GM19397 (cell line): ENCODE data around the gene TSACC.
"Not testable (repeated sequence)": the region's sequence is repeated elsewhere in the genome, so short reads cannot be mapped to it uniquely, and the experiment has no call there.

Source experiments
- ATAC-seq: cut with Tn5 transposase; IDR thresholded peaks from one replicate; pipeline ENCODE4 v1.9.1; 2021; ENCODE audit warnings: mild to moderate bottlenecking, moderate library complexity; ENCODE audit not compliant: unreplicated experiment

Gene TSACC

DNA sequence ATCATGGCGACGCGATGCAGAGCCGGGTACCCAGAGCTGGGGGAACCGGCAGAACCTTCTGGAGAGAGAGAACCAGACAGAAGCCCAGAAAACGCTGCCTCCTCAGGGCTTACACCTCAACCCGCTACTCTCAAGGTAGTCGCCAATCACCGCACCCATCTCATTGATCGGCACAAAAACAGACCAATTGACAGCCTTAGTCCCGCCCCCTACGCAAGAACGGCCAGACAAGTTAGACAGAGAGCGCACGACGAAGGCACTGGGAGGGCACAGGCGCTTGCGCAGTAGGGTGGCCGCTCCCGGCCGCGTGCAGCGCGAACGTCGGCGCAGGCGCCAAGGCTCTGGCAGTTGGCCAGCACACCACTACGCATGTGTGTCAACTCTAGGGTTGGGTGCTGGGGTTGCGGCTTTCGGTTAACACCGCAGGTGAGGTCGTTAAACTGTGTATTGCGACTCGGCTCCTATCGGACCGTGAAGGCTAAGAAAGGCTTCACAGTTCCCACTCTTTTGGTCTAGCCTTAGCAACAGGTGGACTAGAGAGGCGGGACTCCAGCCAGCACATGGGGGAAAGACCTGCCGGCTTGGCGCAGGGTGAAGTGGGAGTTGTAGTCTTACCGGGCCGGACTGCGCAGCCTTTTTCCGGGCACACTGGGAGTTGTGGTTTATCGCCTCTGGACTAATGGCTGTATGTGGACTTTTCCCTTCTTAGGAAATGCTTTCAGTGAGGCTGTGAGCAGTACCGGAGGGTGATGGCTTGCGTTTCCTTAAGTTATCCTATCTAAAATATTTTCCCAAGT, at the start of gene TSACC, which contains the start of gene CCT3:
Gene TSACC, plus strand, starts transcription at position 347 of the 797 bp plus-strand sequence. CDS start 1,232 bp downstream, outside the sequence.
Gene CCT3, minus strand, starts transcription at position 113 of the 797 bp plus-strand sequence. Its CDS starts 108 bp downstream, at position 5.
- peak; percentile 92 for ATAC-seq

DNA sequence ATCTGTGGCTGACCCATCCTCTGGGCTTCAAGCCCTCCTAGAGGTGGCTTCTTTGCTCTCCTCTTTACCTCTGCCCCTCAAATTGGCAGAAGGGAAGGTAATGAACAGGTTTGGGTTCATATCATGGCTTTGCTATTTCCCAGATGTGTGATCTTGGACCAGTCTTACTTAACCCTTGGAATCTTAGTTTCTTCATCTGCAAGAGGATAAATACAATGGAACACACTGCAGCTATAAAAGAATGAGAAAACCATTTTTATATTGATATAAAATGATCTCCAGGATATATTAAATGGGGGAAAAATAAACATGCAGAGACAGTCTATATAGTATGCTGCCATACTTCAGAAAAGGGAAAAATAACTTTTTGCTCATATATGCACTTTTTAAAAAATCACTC, 48.5 kb upstream of the TSACC start:
- no peak for ATAC-seq

DNA sequence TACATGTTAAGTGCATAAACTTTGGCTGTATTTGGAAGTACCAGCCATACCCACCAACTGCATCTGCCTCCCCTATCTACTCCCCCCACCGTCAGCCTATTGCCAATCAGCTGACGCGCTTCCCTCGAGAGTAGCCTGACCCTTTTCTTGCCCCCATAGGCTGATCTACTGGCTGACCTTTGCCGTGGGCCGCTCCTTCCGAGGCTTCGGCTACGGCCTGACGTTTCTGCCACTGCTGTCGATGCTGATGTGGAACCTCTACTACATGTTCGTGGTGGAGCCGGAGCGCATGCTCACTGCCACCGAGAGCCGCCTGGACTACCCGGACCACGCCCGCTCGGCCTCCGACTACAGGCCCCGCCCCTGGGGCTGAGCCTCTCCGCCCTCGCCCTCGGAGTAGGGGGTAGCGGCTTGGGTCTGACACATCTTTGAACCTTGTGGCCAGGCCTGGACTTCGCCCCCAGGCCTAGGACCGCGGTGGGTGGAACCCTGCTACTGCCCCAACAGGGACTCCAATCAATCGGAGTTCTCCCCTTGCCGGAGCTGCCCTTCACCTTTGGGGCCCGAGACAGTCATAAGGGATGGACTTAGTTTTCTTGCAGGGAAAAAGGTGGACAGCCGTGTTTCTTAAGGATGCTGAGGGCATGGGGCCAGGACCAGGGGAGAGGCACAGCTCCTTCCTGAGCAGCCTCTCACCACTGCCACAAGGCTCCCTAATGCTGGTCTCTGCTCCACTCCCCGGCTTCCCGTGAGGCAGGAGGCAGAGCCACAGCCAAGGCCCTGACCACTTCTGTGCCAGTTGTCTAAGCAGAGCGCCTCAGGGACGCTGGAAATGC, 46.9 kb upstream of the TSACC start:
- no peak for ATAC-seq

DNA sequence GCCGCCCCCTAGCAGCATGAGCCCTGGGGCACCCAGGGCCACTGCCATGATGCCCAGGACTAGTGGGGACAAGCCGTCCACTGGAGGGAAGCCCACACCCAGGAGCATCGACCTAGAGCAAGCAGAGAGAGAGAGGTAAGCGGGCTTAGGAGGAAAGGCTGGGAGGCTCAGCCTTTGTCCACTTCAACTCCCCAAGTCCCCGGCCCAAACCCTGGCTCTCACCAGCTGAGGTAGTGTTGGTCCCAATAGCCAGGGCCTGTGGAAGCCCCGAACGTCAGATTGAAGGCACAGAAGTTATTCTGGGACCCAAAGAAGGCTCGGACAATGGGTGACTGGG, 45.3 kb upstream of the TSACC start:
- ATAC-seq = no peak

DNA sequence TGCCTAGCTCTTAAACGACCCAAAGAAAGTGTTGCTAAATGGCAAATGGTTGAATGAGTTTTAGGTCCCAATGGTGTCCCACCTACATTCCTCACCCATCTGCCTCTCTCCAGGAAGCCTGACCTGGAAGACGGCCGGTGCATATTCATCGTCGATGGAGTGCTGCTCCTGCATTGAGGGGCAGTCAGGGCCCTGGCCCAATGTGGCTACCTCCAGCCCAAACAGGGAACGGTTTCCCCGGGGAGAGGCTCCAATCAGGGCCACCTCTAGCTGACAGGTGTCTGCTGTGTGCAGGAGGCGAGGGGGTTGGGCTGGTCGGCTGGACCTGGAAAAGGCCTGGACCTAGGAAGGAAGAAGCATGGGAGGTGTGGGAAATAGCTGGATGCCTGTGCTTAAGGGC, 44.4 kb upstream of the TSACC start:
- ATAC-seq = no peak

DNA sequence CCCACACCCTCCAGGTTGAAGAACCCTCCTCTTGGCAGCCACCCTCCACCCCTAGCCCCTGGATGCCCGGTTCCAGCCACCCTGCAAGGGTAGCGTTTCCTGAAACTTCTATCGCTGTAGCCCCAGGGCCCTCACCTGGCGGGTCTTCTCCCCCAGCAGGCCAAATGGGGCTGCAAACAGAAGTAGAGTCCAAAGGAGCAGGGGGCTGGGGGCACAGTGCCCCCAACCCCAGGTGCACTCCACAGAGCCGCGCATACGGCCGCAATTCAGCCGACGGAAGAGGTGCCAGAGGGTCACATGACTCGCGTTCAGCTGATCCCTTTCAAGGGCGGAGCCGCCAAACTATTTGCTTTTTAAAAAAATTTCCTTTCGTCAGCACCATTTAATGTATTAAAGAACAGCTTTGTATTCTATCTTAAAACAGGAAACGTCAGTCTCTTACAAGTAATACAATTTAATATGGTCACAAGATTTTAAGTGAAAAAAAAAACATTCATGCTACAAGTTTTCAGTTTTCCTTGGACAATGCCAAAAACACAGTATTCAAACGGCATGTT, 42.9 kb upstream of the TSACC start, which contains the start of gene GLMP:
Gene GLMP, minus strand, starts transcription at position 289 of the 557 bp plus-strand sequence. Its CDS starts 34 bp downstream, at position 255.
- peak; percentile 50 for ATAC-seq

DNA sequence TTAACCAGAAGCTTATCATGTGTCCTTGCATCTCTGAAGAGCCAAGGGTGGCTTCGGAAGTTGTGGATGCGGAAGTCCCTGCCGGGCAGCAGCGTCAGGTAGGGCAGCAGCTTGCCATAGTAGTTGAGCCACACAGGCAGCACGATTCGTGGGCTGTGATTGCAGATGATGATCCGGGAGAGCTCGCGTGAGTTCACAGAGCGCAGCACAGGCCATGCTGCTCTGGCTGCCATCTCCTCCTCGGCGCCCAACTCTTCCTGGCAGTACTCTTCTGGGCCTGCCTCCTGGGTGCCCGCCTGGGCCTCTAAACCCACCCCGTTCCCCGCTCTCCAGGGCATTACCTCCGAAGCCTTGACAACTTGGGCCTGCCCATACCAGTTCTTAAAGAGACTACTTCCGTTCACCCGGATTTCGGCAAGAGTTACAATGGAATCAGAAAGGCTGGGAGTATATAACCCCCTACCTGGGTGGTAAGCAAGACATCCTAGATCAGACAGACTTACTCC, 39.4 kb upstream of the TSACC start, which contains the start of gene VHLL:
Gene VHLL, minus strand, starts transcription at position 456 of the 506 bp plus-strand sequence. Its CDS starts 118 bp downstream, at position 338.
- no peak for ATAC-seq

DNA sequence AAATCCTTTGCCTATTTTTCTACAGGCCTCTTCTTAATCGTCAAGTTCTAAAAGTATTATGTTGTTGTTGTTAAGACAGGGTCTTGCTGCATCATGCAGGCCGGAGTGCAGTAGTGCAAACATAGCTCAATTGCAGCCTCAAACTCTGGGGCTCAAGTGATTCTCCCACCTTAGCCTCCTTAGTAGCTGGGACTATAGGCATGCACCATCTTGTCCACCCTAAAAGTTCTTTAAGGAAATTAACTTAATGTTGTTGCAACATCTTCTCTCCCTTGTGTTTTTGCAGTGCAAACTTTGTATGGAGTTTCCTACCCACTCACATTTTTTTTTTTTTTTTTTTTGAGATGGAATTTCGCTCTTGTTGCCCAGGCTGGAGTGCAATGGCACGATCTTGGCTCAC, 35.1 kb upstream of the TSACC start:
- no peak for ATAC-seq

DNA sequence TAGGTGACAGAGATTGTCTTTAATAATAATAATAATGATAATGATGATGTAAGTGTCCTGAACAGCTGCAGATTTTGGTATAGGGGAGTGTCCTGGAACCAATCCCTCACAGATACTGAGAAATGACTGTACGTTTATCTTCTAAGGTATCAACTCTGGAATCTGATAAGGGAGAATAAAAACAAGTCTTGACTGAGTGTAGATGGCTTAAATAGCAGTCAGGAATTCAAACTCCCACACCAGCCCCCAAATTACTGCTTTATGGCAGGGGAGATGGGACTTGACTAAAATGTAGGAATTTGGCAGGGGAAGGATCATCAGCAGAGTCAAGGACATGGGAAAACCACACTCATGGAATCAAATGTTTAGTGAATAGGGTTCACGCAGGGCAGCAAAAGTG, 33.1 kb upstream of the TSACC start:
- ATAC-seq = no peak

DNA sequence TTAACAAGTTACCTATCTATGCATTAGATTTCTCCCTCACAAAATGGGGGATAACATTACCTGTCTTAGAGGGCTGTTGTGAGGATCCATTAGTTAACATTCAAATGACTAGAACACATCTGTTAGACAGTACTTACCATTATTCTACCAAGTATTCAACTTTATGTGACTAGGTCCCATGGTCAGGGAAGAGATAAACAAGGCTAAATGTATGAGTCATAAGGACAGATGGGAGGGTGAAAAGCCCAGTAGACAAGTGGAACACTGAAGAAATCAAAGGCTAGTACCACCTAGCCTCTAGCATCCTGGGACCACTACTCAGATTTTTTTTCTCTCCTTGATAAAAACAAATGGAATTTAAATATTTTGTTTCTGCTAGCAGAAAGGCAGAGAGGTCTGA, 30.2 kb upstream of the TSACC start:
- no peak for ATAC-seq

DNA sequence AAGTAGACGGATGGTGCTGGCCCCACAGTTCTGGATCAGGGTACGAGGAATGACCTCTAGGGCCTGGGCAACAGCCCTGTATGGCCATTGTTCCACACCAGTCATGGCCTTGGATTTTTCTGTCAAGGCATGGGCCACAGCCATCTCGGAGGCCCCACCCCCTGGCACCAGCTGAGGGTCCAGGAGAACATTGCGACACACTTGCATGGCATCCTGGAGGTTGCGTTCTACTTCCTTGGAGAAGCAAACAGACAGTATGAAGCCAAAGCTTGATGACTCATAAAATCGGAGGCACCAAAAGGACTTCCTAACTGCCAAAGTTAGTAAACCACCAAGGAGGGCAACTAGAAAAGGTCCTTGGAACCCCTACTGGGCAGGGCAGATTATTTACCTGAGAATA, 27.4 kb upstream of the TSACC start:
- ATAC-seq = no peak

DNA sequence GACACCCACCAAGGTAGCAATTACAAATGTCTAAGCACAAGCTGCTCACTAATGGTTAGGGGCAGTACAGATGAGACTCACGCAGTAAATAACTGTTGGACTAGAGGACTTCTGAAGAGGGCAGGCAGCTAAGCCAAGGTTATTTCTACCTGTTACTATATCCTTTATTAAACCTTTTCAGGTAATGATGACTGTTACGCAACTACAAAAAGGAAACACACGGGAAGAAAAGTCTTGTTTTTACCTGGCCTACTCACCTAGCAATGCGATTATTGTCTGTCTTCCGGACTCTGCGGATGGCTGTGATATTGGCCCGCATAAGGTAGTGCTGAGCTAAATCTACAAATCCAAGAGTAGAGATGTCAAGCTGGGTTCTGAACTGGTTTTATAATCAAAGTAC, 21.4 kb upstream of the TSACC start:
- no peak for ATAC-seq

DNA sequence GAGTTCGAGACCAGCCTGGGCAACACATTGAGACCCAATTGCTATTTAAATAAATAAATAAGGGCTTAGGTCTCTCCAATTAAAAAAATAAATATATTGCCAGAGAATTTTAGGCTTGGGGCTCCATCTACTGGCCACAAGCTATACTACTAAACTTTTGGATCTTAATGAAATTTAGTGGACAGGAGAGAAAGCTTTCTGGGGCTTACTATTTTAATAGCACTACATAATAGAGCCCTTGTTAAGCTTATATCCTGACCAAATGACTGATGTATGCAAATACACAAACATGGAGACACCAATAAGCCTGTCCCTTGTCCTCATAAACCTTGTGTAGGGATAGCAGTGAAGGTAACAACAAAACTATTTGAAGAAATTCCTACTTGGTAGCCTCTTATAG, 18.7 kb upstream of the TSACC start:
- ATAC-seq = no peak

DNA sequence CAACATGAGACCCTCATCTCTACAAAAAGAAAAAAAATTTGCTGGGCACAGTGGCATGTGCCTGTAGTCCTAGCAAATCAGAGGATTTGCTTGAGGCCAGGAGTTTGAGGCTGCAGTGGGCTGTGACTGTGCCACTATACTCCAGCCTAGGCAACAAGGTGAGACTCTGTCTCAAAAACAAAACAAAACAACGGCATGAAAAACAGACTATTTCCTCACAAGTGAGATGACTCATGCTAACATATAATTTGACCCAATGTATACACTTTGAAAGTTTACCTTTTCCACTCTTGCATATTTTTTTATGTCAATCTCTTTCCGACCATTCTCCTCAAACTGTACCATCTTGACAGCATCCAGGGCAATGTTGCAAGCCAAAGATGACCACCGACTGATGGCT, 17.8 kb upstream of the TSACC start:
- no peak for ATAC-seq

DNA sequence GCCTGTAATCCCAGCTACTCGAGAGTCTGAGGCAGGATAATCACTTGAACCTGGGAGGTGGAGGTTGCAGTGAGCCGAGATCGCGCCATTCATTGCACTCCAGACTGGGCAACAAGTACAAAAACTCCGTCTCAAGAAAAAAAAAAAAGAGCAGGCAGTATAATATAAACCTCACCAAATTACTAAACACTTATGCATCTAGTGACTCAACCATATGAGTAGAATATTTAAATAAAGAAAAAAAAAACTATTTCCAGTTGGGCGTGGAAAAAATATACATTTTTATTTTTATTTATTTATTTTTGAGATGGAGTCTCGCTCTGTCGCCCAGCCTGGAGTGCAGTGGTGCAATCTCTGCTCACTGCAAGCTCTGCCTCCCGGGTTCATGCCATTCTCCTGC, 15.1 kb upstream of the TSACC start:
- not testable (repeated sequence) for ATAC-seq

DNA sequence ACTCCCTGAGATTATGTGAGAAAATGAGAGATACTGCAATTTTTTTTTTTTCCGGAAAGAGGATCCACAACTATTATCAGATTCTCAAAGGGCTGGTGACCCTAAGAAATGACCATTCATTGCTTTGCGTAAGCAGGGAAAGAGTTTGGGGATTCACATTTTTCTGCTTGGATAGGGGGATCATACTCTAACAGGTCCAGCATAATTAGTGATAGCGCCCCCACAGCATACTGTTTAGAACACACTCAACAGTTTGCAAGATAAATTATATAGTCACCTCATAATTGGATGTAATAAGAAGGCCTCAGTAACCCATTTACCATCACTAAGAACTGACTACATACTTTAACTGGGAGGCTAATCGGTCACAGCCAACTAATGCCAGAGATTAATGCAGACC, 2.1 kb upstream of the TSACC start:
- no peak for ATAC-seq

DNA sequence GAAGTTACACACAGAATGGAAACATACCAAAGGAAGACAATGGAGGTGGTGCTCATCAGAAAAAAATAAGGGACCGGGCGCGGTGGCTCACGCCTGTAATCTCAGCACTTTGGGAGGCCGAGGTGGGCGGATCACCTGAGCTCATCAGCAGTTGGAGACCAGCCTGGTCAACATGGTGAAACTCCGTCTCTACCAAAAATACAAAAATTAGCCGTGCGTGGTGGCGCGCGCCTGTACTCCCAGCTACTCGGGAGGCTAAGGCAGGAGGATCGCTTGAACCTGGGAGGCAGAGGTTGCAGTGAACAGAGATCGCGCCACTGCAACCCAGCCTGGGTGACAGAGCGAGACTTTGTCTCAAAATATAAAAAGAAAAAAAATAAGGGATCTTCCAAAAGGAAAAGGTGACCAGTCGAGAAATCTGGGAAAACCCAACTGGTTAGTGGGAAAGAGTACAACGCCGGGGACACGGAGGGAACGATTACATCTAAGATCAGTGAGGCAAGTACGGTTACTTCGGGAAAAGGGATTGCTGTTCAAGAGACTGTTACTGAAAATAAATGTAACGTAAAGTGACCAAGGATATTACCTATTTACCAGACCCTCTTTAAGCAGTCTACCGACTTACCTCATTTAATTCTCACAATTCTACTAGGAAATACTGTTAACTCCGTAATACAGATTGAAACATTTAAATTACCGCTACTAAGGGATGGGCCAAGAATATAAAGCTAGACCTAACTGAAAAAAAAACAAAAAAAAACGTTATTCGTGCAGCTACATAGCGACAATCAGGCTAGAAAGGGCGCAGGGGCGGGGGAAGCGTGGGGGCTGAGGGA, 1.1 kb upstream of the TSACC start:
- ATAC-seq = no peak

DNA sequence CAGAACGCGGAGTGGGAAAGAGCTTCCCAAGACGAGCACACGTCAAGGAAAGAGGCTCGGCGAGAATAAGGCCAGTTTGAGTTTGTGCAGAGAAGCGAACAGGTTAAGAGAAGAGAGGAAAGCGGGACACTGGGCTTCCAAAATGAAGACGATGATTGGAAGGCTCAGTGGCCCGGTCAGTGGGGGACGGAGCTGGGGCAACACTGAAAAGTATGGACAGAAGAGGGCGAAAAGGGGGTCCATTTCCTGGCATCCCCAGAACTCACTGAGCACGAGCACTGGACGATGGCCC, 492 bp upstream of the TSACC start:
- ATAC-seq = no peak

DNA sequence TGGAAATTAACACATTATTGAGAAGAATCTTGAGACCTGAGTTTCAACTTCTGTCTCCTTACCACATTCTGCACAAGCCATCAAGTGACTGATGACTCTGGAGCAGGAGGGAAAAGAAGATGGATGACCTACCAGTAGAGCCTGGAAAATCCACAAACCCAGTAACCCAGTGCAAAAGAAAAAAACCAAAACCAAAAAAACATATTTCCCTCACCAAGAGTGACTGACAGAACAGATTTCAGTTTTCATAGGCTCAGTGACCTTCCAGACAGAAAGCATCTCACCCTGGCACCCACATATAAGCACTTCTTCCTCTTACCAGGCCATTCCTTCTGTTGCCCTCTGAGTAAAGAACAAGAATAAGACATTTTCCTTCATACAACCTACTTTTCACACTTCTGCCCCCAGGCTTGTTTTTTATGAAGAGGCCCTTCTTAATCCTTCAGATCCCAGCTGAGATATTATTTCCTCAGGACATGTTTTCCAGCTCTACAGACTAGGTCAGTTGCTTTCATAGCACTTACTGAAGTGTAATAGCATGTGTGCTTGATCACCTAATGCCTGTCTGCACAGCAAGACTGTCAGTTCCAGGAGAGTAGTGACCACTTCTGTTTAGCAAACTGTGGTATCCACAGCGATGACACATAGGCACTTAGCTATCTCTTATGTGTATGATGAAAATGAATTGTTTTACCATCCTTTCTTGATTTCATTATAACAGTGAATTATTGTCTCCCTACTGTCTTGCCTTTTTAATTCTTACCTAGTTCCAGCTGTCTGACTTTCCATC, 4.0 kb downstream of the TSACC start:
- no peak for ATAC-seq

DNA sequence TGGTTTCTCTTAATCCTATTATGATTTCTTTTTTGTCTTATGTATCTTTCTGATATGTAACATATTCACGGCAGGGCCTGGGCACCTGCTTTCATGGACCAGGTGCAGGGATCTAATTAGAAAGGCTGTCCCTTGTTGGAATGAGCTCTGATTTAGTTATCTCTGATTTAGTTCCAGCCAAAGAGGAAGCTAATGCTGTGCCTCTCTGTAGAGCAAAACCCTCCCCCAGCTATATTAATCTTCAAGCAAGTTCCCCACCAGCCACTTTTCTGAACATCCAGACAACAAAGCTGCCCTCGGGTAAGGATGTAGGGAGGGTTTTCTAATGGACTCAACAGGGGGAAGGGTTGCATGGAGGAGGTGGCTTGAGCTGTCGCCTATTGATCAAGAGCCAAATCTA, 6.1 kb downstream of the TSACC start:
- ATAC-seq = no peak
